Ovary (tissue), 9 donors: ENCODE measurements around the gene CRTAC1. TPM values are rescaled to one million over a fixed set of nuclear protein-coding genes. Genes with fewer than 3 reads are reported as not detected.

Experiments
- DNase-seq, 5 donors: peaks; one replicate each; pipeline ENCODE4 v3.0.0-alpha.2; 2019 to 2020
- H3K27ac ChIP-seq, 2 donors: fragments of 200-600 bp; one replicate each; pipeline versions ENCODE4 v1.5.1 to v1.8.0; 2019 to 2022
- H3K27me3 ChIP-seq: fragments of 200-600 bp; one replicate; pipeline ENCODE4 v1.8.0; 2022
- H3K36me3 ChIP-seq: fragments of 200-600 bp; sonication (generic); one replicate; pipeline ENCODE4 v1.5.1; 2019
- H3K4me1 ChIP-seq: one replicate; pipeline ENCODE4 v1.8.1; 2013; ENCODE audit warnings: mild to moderate bottlenecking, moderate library complexity; ENCODE audit not compliant: insufficient read depth
- H3K4me3 ChIP-seq: fragments of 200-600 bp; sonication (generic); one replicate; pipeline ENCODE4 v1.5.1; 2017
- H3K9me3 ChIP-seq, 2 donors: fragments of 200-600 bp in 1 of 2; sonication (generic) in 1 of 2; one replicate each; pipeline versions ENCODE4 v1.5.1 to v1.8.1; 2013 to 2019; ENCODE audit warnings: mild to moderate bottlenecking in 1 of 2, moderate library complexity in 1 of 2
- CTCF ChIP-seq, 3 donors: fragments of 450-650 bp in 2 of 3; fragments of 200-600 bp in 1 of 3; IDR thresholded peaks; one replicate each; pipeline versions ENCODE4 v1.5.1 to v1.8.0; 2016 to 2022; ENCODE audit warnings: antibody characterized with exemption in 3 of 3, mild to moderate bottlenecking in 1 of 3
- EP300 ChIP-seq: sonication (generic); formaldehyde crosslinking; IDR thresholded peaks from one replicate; pipeline ENCODE4 v1.6.1; 2017; ENCODE audit warnings: antibody characterized with exemption
- POLR2A ChIP-seq: fragments of 450-650 bp; IDR thresholded peaks from one replicate; pipeline ENCODE4 v1.6.1; 2017; ENCODE audit warnings: antibody characterized with exemption, mild to moderate bottlenecking, moderate library complexity
- WGBS, 3 donors: extraction: QIAGEN DNeasy Blood & Tissue Kit in 1 of 3; methylation state at CpG; one replicate each; pipeline versions ENCODE4 v1.1.5 to v1.1.7; 2013 to 2017; 5-methylcytosine and 5-hydroxymethylcytosine counted together
- intact Hi-C, 4 donors: fragments of 100-400 bp; cut with DNase I; formaldehyde crosslinking; loops; one replicate each; pipeline versions ENCODE4 v1.11.0 to v1.15.1; 2022 to 2023
- polyA plus RNA-seq, 2 donors: library from polyadenylated mRNA; stranded (reverse); fragments of 200-250 nt in 1 of 2; fragments of 350-450 nt in 1 of 2; fragmentation: Illumina TruSeq in 1 of 2; extraction: RNeasy Lipid Tissue Mini Kit (QIAGEN cat#74804) in 1 of 2; gene quantifications; one replicate each; pipeline ENCODE4 v1.2.3, GENCODE V29; 2013 to 2014
- total RNA-seq, 7 donors: library from RNA; depleted of rRNA in 2 of 7; stranded (reverse); fragments of >200 nt in 2 of 7; fragmentation: NEBNext Ultra II Directional in 3 of 7; extraction: Animal tissue kit (Norgen Biotek cat#: 25700) in 3 of 7; gene quantifications; one replicate each; pipeline versions ENCODE4 v1.1.0 to v1.2.4, GENCODE V29; 2016 to 2023
- donor health status: DM: no; HTN: no; CAD: no; lungs with moderate emphysema.
- donor health status: DM: no; HTN: no; CAD: no.
- donor health status: Bipolar disorder and iron deficiency.
- donor health status: DM: yes; HTN: yes; CAD: no.
- donor health status: DM: no; HTN: no; CAD: no.
- donor health status: DM: yes; HTN: yes; CAD: no.

Gene CRTAC1
- total and polyA plus RNA-seq, 9 donors: 0.13 to 19.5 (median 1.6) TPM

DNA sequence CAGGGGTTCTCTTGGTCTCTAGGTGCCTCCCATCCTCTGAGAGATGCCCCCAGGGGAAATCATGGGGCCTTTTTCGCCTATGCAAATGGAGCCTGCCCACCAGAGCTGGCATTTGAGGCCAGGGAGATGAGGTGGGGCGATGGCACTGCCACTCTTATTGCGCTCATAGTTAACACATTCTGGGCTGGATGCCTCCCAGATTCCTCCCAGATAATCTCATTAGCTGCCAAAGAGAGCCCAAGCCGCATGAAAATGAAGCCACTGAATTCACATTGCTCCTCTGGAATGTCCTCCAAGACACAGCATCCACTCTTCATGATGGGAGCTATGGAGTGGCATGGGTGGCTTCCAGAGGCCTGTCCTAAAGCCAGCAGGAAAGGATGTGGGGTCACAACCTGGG, 119.8 kb downstream of the CRTAC1 start:
- Histone ChIP-seq H3K9me3 (no peaks in the 10 kb centered on the region), H3K4me1 (no peaks in the 10 kb centered on the region), H3K36me3 (no peaks in the 10 kb centered on the region), H3K4me3 (no peak overlapping the region), H3K27ac (no peak overlapping the region), H3K27me3 (no peaks in the 10 kb centered on the region)
- intact Hi-C loops: no loop called here
- no peak for TF ChIP-seq CTCF (IDR thresholded peaks at IDR 0.05)
- no peak for TF ChIP-seq EP300
- TF ChIP-seq POLR2A: no peak
- WGBS, 3 donors: 67 to 74% (median 68%) methylated on average over 4 of the region's 4 CpGs
- DNase-seq: no peak

GRCh38 chr10:97907830-97908229, 122.6 kb downstream of the CRTAC1 start:
- Histone ChIP-seq H3K9me3 (no peaks in the 10 kb centered on the region), H3K27ac (no peak overlapping the region), H3K36me3 (no peaks in the 10 kb centered on the region), H3K4me3 (no peak overlapping the region), H3K27me3 (no peaks in the 10 kb centered on the region), H3K4me1 (no peaks in the 10 kb centered on the region)
- WGBS, 3 donors: 77 to 84% (median 78%) methylated on average over 12 of the region's 12 CpGs
- intact Hi-C loops: no loop called here
- TF ChIP-seq EP300 (no peak), POLR2A (no peak), CTCF (IDR thresholded peaks at IDR 0.05) (no peak)
- no peak for DNase-seq

DNA sequence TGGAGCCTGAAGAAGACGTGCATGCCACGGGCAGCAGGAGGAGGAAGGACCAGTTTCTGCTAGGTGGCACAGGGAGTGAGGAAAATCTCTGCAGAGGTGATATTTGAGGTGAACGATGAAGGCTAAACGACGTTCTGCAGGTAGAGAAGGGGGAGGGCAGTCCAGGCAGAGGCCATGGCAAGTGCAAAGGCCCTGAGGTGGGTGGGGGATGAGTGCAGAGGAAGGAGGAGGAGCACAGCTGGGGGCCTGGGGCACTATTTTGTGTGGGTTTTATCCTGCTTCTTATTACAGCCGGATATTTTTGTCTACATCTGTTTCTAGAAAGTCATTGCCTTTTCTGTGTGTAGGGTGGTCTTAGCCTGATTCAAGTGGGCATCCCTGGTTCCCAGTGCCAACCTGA, 123.2 kb downstream of the CRTAC1 start:
- Histone ChIP-seq H3K4me1 (no peaks in the 10 kb centered on the region), H3K9me3 (no peaks in the 10 kb centered on the region), H3K36me3 (no peaks in the 10 kb centered on the region), H3K27me3 (no peaks in the 10 kb centered on the region), H3K27ac (no peak overlapping the region), H3K4me3 (no peak overlapping the region)
- TF ChIP-seq CTCF (IDR thresholded peaks at IDR 0.05) (no peak), EP300 (no peak), POLR2A (no peak)
- no peak for DNase-seq
- intact Hi-C loops: no loop called here
- 67 to 86% (median 76%) methylated on average over 5 to 6 of the region's 6 CpGs for WGBS, 3 donors

DNA sequence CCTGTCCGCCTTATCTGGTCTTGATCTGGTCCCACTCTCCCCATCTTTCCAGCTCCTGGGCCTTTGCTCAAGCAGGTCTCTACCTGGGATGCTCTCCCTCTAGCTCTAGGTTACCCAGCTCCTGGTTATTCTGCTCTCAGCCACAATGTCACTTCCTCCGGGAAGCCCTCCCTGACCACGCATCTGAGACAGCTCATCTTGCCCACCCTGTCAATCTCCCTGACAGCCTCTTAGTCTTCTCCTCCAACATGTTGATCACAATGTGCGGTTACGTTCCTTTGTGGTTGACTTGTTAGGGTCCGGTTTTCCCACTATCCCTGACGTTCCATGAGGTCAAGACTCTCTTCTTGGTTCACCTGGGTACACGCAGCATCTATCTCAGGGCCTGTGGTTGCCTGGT, 125.1 kb downstream of the CRTAC1 start:
- Histone ChIP-seq H3K4me3 (no peak overlapping the region), H3K27ac (no peak overlapping the region), H3K4me1 (no peaks in the 10 kb centered on the region), H3K36me3 (no peaks in the 10 kb centered on the region), H3K27me3 (no peaks in the 10 kb centered on the region), H3K9me3 (no peaks in the 10 kb centered on the region)
- TF ChIP-seq EP300 (no peak), POLR2A (no peak), CTCF (IDR thresholded peaks at IDR 0.05) (no peak)
- WGBS, 3 donors: 80 to 81% (median 81%) methylated on average over 8 of the region's 8 CpGs
- no peak for DNase-seq
- intact Hi-C loops: no loop called here

GRCh38 chr10:97904576-97904975, 125.8 kb downstream of the CRTAC1 start:
- WGBS, 3 donors: 76 to 81% (median 80%) methylated on average over 11 of the region's 11 CpGs
- intact Hi-C loops: no loop called here

More at GRCh38 chr10:97904576-97904975, 125.8 kb downstream of the CRTAC1 start:
- Histone ChIP-seq H3K9me3 (no peaks in the 10 kb centered on the region), H3K4me1 (no peaks in the 10 kb centered on the region), H3K4me3 (no peak overlapping the region), H3K36me3 (no peaks in the 10 kb centered on the region), H3K27me3 (no peaks in the 10 kb centered on the region), H3K27ac (no peak overlapping the region)
- TF ChIP-seq POLR2A (no peak), CTCF (IDR thresholded peaks at IDR 0.05) (no peak), EP300 (no peak)
- DNase-seq: no peak
